SH-SY5Y (cell line): ENCODE results near the gene SH2D5.

Source experiments
- GATA2 ChIP-seq: IDR thresholded peaks from 2 replicates; pipeline ENCODE4 v1.6.1; 2011; ENCODE audit warnings: mild to moderate bottlenecking, low read depth, low read length
- GATA3 ChIP-seq: IDR thresholded peaks from 2 replicates; pipeline ENCODE4 v1.6.1; 2011; ENCODE audit warnings: low read depth, mild to moderate bottlenecking, low read length, moderate library complexity

GRCh38 chr1:20685099-20685662 lies 47.3 kb downstream of the SH2D5 start:
- TF ChIP-seq GATA3, result no peak
- TF ChIP-seq GATA2, result no peak
